Measurements from ENCODE around the gene TNS1. TPM values are rescaled to one million over a fixed set of nuclear protein-coding genes. Genes with fewer than 3 reads are reported as not detected.
A peak's percentile ranks its signal among the peaks of the same experiment; 100 is the strongest.

The TNS1 gene
- total RNA-seq, 1 donor = 48.9 TPM

- Histone ChIP-seq H3K79me2 (ENCODE audit: insufficient read depth, low read length) (peaks cover 16% of the 10 kb centered on the region), H3K4me3 (ENCODE audit: insufficient read depth, low read length) (peak overlapping the region; percentile 17), H3K36me3 (ENCODE audit: insufficient read depth, low read length) (peaks cover 47% of the 10 kb centered on the region), H4K20me1 (ENCODE audit: insufficient read depth, low read length) (peaks cover 56% of the 10 kb centered on the region), H3K27ac (ENCODE audit: low read depth, low read length) (peak overlapping the region; percentile 77), H3K4me2 (ENCODE audit: insufficient read depth, low read length) (peak overlapping the region; percentile 58), H2AFZ (ENCODE audit: low read length) (no peak overlapping the region), H3K27me3 (ENCODE audit: insufficient read depth, low read length) (no peaks in the 10 kb centered on the region), H3K9me3 (ENCODE audit: low read depth, low read length) (no peaks in the 10 kb centered on the region), H3K4me1 (ENCODE audit: insufficient read depth, low read length) (peaks cover 48% of the 10 kb centered on the region)
- peak; percentile 98 for DNase-seq (ENCODE audit: insufficient read length, low spot score, missing footprints)
- TF ChIP-seq CTCF (IDR thresholded peaks at IDR 0.05; ENCODE audit: extremely low read depth, low read depth, low read length) = no peak
Measured at GRCh38 chr2:217901835-217902378, 100.9 kb downstream of the TNS1 start.

GRCh38 chr2:217901400-217901799, 101.4 kb downstream of the TNS1 start:
- Histone ChIP-seq H3K27me3 (ENCODE audit: insufficient read depth, low read length) (no peaks in the 10 kb centered on the region), H4K20me1 (ENCODE audit: insufficient read depth, low read length) (peaks cover 53% of the 10 kb centered on the region), H3K79me2 (ENCODE audit: insufficient read depth, low read length) (peaks cover 16% of the 10 kb centered on the region), H2AFZ (ENCODE audit: low read length) (no peak overlapping the region), H3K9me3 (ENCODE audit: low read depth, low read length) (no peaks in the 10 kb centered on the region), H3K4me1 (ENCODE audit: insufficient read depth, low read length) (peaks cover 48% of the 10 kb centered on the region), H3K4me3 (ENCODE audit: insufficient read depth, low read length) (peak overlapping the region; percentile 17), H3K27ac (ENCODE audit: low read depth, low read length) (peak overlapping the region; percentile 77), H3K36me3 (ENCODE audit: insufficient read depth, low read length) (peaks cover 52% of the 10 kb centered on the region), H3K4me2 (ENCODE audit: insufficient read depth, low read length) (peak overlapping the region; percentile 58)
- no peak for TF ChIP-seq CTCF (IDR thresholded peaks at IDR 0.05; ENCODE audit: extremely low read depth, low read depth, low read length)
- DNase-seq (ENCODE audit: insufficient read length, low spot score, missing footprints) = peak; percentile 41

GRCh38 chr2:217900780-217901360, 101.9 kb downstream of the TNS1 start:
- peaks cover 48% of the 10 kb centered on the region for H3K4me1 ChIP-seq (ENCODE audit: insufficient read depth, low read length)
- peaks cover 53% of the 10 kb centered on the region for H4K20me1 ChIP-seq (ENCODE audit: insufficient read depth, low read length)
- H3K4me3 ChIP-seq (ENCODE audit: insufficient read depth, low read length) = no peak overlapping the region

More at GRCh38 chr2:217900780-217901360, 101.9 kb downstream of the TNS1 start:
- H3K4me2 ChIP-seq (ENCODE audit: insufficient read depth, low read length) = no peak overlapping the region
- no peaks in the 10 kb centered on the region for H3K27me3 ChIP-seq (ENCODE audit: insufficient read depth, low read length)
- TF ChIP-seq CTCF (IDR thresholded peaks at IDR 0.05; ENCODE audit: extremely low read depth, low read depth, low read length) = no peak
- no peak overlapping the region for H3K27ac ChIP-seq (ENCODE audit: low read depth, low read length)
- peak; percentile 37 for DNase-seq (ENCODE audit: insufficient read length, low spot score, missing footprints)
- H3K36me3 ChIP-seq (ENCODE audit: insufficient read depth, low read length) = peaks cover 57% of the 10 kb centered on the region
- H2AFZ ChIP-seq (ENCODE audit: low read length) = no peak overlapping the region
- H3K79me2 ChIP-seq (ENCODE audit: insufficient read depth, low read length) = peaks cover 16% of the 10 kb centered on the region
- H3K9me3 ChIP-seq (ENCODE audit: low read depth, low read length) = no peaks in the 10 kb centered on the region
